Mesenchymal stem cell (in vitro differentiated cells and primary cell): Measurements from ENCODE around the gene EMP3.

Experiments
- DNase-seq: peaks from one replicate; pipeline ENCODE4 v3.0.0-alpha.2; 2013
- H2AFZ ChIP-seq: one replicate; pipeline ENCODE4 v1.6.1; 2013; ENCODE audit warnings: low read depth, mild to moderate bottlenecking, control low read depth, inconsistent platforms, low read length, moderate library complexity
- H2AK5ac ChIP-seq: 2 replicates; pipeline ENCODE4 v1.6.1; 2013; ENCODE audit warnings: low read length, moderate library complexity, mild to moderate bottlenecking, inconsistent platforms; ENCODE audit not compliant: severe bottlenecking
- H2BK120ac ChIP-seq: one replicate; pipeline ENCODE4 v1.6.1; 2013; ENCODE audit warnings: low read depth, mild to moderate bottlenecking, inconsistent platforms, low read length, moderate library complexity
- H2BK12ac ChIP-seq, 2 experiments: one replicate each; pipeline ENCODE4 v1.6.1; 2013; ENCODE audit warnings: inconsistent platforms in 2 of 2, low read length in 2 of 2, mild to moderate bottlenecking in 2 of 2, moderate library complexity in 2 of 2, control low read depth in 1 of 2
- H2BK15ac ChIP-seq: one replicate; pipeline ENCODE4 v1.6.1; 2013; ENCODE audit warnings: mild to moderate bottlenecking, low read depth, inconsistent platforms; ENCODE audit not compliant: poor library complexity, severe bottlenecking
- H2BK5ac ChIP-seq: 2 replicates; pipeline ENCODE4 v1.6.1; 2013; ENCODE audit warnings: low read depth, mild to moderate bottlenecking, low read length, control low read depth, inconsistent platforms; ENCODE audit not compliant: poor library complexity, severe bottlenecking
- H3K14ac ChIP-seq, 2 experiments: one replicate each; pipeline ENCODE4 v1.6.1; 2013; ENCODE audit warnings: inconsistent platforms in 2 of 2, low read length in 2 of 2, control low read depth in 1 of 2, mild to moderate bottlenecking in 1 of 2, moderate library complexity in 1 of 2
- H3K18ac ChIP-seq, 2 experiments: one replicate each; pipeline ENCODE4 v1.6.1; 2013; ENCODE audit warnings: inconsistent platforms in 2 of 2, low read length in 2 of 2, control low read depth in 1 of 2, low read depth in 1 of 2, mild to moderate bottlenecking in 1 of 2
- H3K23ac ChIP-seq, 2 experiments: one replicate each; pipeline ENCODE4 v1.6.1; 2013; ENCODE audit warnings: inconsistent platforms in 2 of 2, low read length in 2 of 2, mild to moderate bottlenecking in 2 of 2, moderate library complexity in 2 of 2, control low read depth in 1 of 2
- H3K27ac ChIP-seq: 2 replicates; pipeline ENCODE4 v1.5.1; 2013; ENCODE audit warnings: mild to moderate bottlenecking, moderate library complexity, low read length, control low read depth, inconsistent platforms; ENCODE audit not compliant: poor library complexity, severe bottlenecking
- H3K27me3 ChIP-seq, 2 experiments: 2 replicates each; pipeline versions ENCODE4 v1.6.1 to v1.7.0; 2013; ENCODE audit warnings: low read length in 2 of 2, mild to moderate bottlenecking in 2 of 2, moderate library complexity in 2 of 2, control low read depth in 1 of 2, inconsistent platforms in 1 of 2; ENCODE audit not compliant: control insufficient read depth in 1 of 2, insufficient read depth in 1 of 2
- H3K36me3 ChIP-seq, 2 experiments: 2 replicates each; pipeline versions ENCODE4 v1.6.1 to v1.7.0; 2013; ENCODE audit warnings: low read length in 2 of 2, control low read depth in 1 of 2, inconsistent platforms in 1 of 2, low read depth in 1 of 2, mild to moderate bottlenecking in 1 of 2; ENCODE audit not compliant: insufficient read depth in 2 of 2, control insufficient read depth in 1 of 2
- H3K4ac ChIP-seq, 2 experiments: one replicate each; pipeline ENCODE4 v1.6.1; 2013; ENCODE audit warnings: inconsistent platforms in 2 of 2, low read length in 2 of 2, mild to moderate bottlenecking in 2 of 2, moderate library complexity in 2 of 2, control low read depth in 1 of 2, low read depth in 1 of 2
- H3K4me1 ChIP-seq: 2 replicates; pipeline ENCODE4 v1.6.1; 2013; ENCODE audit warnings: low read depth, low read length, control low read depth; ENCODE audit not compliant: control insufficient read depth, insufficient read depth
- H3K4me2 ChIP-seq: 2 replicates; pipeline ENCODE4 v1.6.1; 2013; ENCODE audit warnings: low read length, mild to moderate bottlenecking, inconsistent platforms; ENCODE audit not compliant: poor library complexity, severe bottlenecking
- H3K4me3 ChIP-seq, 2 experiments: 2 replicates each; pipeline versions ENCODE4 v1.5.1 to v1.7.0; 2013; ENCODE audit warnings: low read length in 2 of 2, mild to moderate bottlenecking in 2 of 2, control low read depth in 1 of 2, low read depth in 1 of 2; ENCODE audit not compliant: insufficient read depth in 1 of 2
- H3K79me1 ChIP-seq: replicated peaks from 2 replicates; pipeline ENCODE4 v1.6.1; 2013; ENCODE audit warnings: mild to moderate bottlenecking, control low read depth, low read length, inconsistent platforms; ENCODE audit not compliant: poor library complexity, severe bottlenecking
- H3K9ac ChIP-seq: 2 replicates; pipeline ENCODE4 v1.7.0; 2013; ENCODE audit warnings: mild to moderate bottlenecking, low read length, moderate library complexity
- H3K9me3 ChIP-seq: 2 replicates; pipeline ENCODE4 v1.7.0; 2013; ENCODE audit warnings: mild to moderate bottlenecking, low read length; ENCODE audit not compliant: control insufficient read depth
- H4K8ac ChIP-seq: one replicate; pipeline ENCODE4 v1.6.1; 2013; ENCODE audit warnings: inconsistent platforms, mild to moderate bottlenecking, low read length, moderate library complexity
- H4K91ac ChIP-seq: one replicate; pipeline ENCODE4 v1.6.1; 2013; ENCODE audit warnings: mild to moderate bottlenecking, low read length, inconsistent platforms
- WGBS: methylation state at CpG from one replicate; pipeline ENCODE4 v1.1.7; 2013; ENCODE audit warnings: mixed read lengths; 5-methylcytosine and 5-hydroxymethylcytosine counted together

EMP3 gene

GRCh38 chr19:48321372-48321621, 4.1 kb upstream of the EMP3 start:
- Histone ChIP-seq H3K4me1 (peaks cover 48% of the 10 kb centered on the region), H2BK5ac (peak overlapping the region; percentile 21), H2AK5ac (peak overlapping the region; percentile 47), H4K8ac (peak overlapping the region; percentile 99), H4K91ac (peak overlapping the region; percentile 98), H2BK120ac (peak overlapping the region; percentile 95), H3K9me3 (no peaks in the 10 kb centered on the region), H3K27ac (peak overlapping the region; percentile 91), H3K4me2 (peak overlapping the region; percentile 95), H3K18ac (peak overlapping the region; percentile 92 to 95), H3K4me3 (peak overlapping the region; percentile 63 to 83), H3K79me1 (peaks cover 4% of the 10 kb centered on the region), H3K9ac (peak overlapping the region; percentile 94), H3K36me3 (no peaks in the 10 kb centered on the region), H2BK15ac (peak overlapping the region; percentile 99), H3K23ac (peak overlapping the region in 1 of 2 experiments; percentile 75), H2BK12ac (peak overlapping the region; percentile 81 to 86), H3K27me3 (no peaks in the 10 kb centered on the region), H3K14ac (peak overlapping the region in 1 of 2 experiments; percentile 85), H3K4ac (peak overlapping the region; percentile 95 to 97), H2AFZ (no peak overlapping the region)
- DNase-seq, result peak; percentile 95
- WGBS, result 2% methylated on average over 21 of the region's 22 CpGs

GRCh38 chr19:48321622-48322591, 3.4 kb upstream of the EMP3 start:
- peak overlapping the region; percentile 95 for H3K4me2 ChIP-seq
- 2% methylated on average over 61 of the region's 63 CpGs for WGBS
- H3K4me3 ChIP-seq, result peak overlapping the region; percentile 63 to 83
- H2BK15ac ChIP-seq, result peak overlapping the region; percentile 99
- H4K8ac ChIP-seq, result peak overlapping the region; percentile 99
- H3K18ac ChIP-seq, result peak overlapping the region; percentile 92 to 95
- peak overlapping the region; percentile 98 for H4K91ac ChIP-seq
- peak overlapping the region; percentile 94 for H3K27ac ChIP-seq
- peak overlapping the region; percentile 39 to 85 for H3K14ac ChIP-seq
- peak overlapping the region; percentile 85 to 90 for H2BK12ac ChIP-seq
- H3K4ac ChIP-seq, result peak overlapping the region; percentile 95 to 97
- no peak overlapping the region for H2AFZ ChIP-seq
- H3K79me1 ChIP-seq, result peaks cover 4% of the 10 kb centered on the region
- DNase-seq, result peak; percentile 99
- no peaks in the 10 kb centered on the region for H3K27me3 ChIP-seq
- peak overlapping the region; percentile 94 for H3K9ac ChIP-seq
- H3K36me3 ChIP-seq, result peaks cover 3% of the 10 kb centered on the region in 2 experiments
- peaks cover 48% of the 10 kb centered on the region for H3K4me1 ChIP-seq
- peak overlapping the region; percentile 84 for H2BK5ac ChIP-seq
- peak overlapping the region; percentile 95 for H2BK120ac ChIP-seq
- H2AK5ac ChIP-seq, result peak overlapping the region; percentile 81
- H3K9me3 ChIP-seq, result no peaks in the 10 kb centered on the region
- peak overlapping the region in 1 of 2 experiments; percentile 75 for H3K23ac ChIP-seq

- Histone ChIP-seq H2BK120ac (no peak overlapping the region), H3K79me1 (peaks cover 9% of the 10 kb centered on the region), H3K27me3 (no peaks in the 10 kb centered on the region), H3K4ac (no peak overlapping the region), H3K4me1 (peaks cover 36% of the 10 kb centered on the region), H3K36me3 (peaks cover 39 to 52% of the 10 kb centered on the region in 2 experiments), H2BK12ac (peak overlapping the region in 1 of 2 experiments; percentile 70), H4K8ac (no peak overlapping the region), H3K23ac (no peak overlapping the region), H2BK15ac (no peak overlapping the region), H3K4me3 (peak overlapping the region in 1 of 2 experiments; percentile 69), H3K18ac (peak overlapping the region in 1 of 2 experiments; percentile 67), H3K9ac (peak overlapping the region; percentile 39), H2AFZ (no peak overlapping the region), H4K91ac (no peak overlapping the region), H3K27ac (no peak overlapping the region), H2AK5ac (no peak overlapping the region), H3K9me3 (no peaks in the 10 kb centered on the region), H3K4me2 (no peak overlapping the region), H2BK5ac (no peak overlapping the region), H3K14ac (peak overlapping the region in 1 of 2 experiments; percentile 66)
- peak; percentile 77 for DNase-seq
- 50% methylated on average over 7 of the region's 15 CpGs for WGBS
These were observed 4.0 kb downstream of the EMP3 start for GRCh38 chr19:48329167-48329891.
